NCI-H69 (cell line): Measurements from ENCODE around the gene OBSL1.
A peak's percentile ranks its signal among the peaks of the same experiment; 100 is the strongest.

Experiments
- DNase-seq: peaks from one replicate; lab custom pipeline; 2025; lab: John Stamatoyannopoulos, UW

OBSL1 gene

DNA sequence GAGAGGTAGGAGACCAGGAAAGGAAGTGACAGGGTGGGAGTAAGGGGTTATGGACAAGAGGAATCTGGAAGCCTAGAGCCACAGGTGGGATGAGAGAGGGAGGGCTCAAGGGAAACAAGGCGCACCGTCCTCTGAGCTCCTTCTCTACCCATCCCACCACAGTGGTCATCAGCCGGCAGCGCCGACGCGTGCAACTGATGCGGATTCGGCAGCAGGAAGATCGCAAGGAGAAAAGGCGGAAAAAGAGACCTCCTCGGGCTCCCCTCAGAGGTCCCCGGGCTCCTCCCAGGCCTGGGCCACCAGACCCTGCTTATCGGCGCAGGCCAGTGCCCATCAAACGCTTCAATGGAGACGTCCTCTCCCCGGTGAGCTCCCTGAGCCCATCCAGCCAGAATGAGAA is 22.3 kb downstream of the OBSL1 start:
- DNase-seq, result no peak

DNA sequence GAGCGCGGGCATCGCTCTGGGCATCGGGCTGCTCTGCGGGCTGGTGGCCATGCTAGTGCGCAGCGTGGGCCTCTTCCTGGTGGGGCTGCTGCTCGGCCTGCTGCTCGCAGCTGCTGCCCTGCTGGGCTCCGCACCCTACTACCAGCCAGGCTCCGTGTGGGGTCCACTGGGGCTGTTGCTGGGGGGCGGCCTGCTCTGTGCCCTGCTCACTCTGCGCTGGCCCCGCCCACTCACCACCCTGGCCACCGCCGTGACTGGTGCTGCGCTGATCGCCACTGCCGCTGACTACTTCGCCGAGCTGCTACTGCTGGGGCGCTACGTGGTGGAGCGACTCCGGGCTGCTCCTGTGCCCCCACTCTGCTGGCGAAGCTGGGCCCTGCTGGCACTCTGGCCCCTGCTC is 23.7 kb downstream of the OBSL1 start:
- no peak for DNase-seq

- DNase-seq, result no peak
Observed at GRCh38 chr2:219545943-219546352, 25.4 kb downstream of the OBSL1 start.

- DNase-seq, result no peak
Observed at GRCh38 chr2:219545295-219545942, 25.9 kb downstream of the OBSL1 start.

- no peak for DNase-seq
Observed at GRCh38 chr2:219544567-219544966, 26.8 kb downstream of the OBSL1 start.

DNA sequence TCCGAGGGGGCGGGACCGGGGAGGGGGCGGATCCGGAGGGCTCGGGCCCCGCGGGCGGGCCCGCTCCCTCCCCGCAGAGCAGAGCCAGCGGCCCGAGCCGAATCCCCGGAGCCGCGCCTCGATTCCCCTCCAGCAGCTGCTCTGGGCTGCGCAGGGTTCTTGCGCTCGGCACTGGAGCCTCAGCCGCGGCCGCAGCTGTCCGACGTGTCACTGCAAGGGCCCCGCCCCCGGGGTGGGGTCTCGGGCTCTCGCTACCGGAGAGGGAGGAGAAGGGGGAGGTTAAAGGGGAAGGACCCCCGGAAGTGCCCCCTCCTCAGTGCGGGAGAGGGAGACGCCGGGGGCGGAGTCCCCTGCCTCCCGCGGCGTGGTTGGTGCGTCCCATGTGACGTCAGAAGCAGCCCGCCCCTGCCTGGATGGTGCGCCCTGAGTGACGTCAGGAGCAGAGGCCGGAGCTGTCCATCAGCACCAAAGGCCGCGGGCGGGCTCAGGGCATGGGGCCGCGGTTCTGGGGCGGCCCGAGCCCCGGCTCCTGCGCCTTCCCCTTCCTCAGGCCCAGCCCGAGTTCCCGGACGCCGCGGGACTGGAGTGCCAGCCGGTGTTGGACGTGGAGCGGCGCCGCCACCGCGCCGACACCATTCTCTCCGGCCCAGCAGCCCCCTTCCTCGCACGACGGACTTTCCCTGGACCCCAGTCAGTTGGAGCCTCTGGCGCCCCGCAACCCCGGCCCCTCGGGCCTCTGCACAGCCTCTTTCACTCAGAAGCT is 27.6 kb downstream of the OBSL1 start, which contains the start of the genes CHPF and TMEM198:
TSS of gene CHPF (minus strand) at position 214 of the 763 bp plus-strand sequence. CDS start 271 bp downstream, outside the sequence.
TSS of gene TMEM198 (plus strand) at position 433 of the 763 bp plus-strand sequence. CDS start 700 bp downstream, outside the sequence.
- DNase-seq, result peak; percentile 97

GRCh38 chr2:219542931-219543595 is 28.3 kb downstream of the OBSL1 start:
- DNase-seq, result peak; percentile 46

GRCh38 chr2:219541611-219542180 is 29.6 kb downstream of the OBSL1 start:
- peak; percentile 83 for DNase-seq

GRCh38 chr2:219540784-219541504 is 30.4 kb downstream of the OBSL1 start:
- no peak for DNase-seq

DNA sequence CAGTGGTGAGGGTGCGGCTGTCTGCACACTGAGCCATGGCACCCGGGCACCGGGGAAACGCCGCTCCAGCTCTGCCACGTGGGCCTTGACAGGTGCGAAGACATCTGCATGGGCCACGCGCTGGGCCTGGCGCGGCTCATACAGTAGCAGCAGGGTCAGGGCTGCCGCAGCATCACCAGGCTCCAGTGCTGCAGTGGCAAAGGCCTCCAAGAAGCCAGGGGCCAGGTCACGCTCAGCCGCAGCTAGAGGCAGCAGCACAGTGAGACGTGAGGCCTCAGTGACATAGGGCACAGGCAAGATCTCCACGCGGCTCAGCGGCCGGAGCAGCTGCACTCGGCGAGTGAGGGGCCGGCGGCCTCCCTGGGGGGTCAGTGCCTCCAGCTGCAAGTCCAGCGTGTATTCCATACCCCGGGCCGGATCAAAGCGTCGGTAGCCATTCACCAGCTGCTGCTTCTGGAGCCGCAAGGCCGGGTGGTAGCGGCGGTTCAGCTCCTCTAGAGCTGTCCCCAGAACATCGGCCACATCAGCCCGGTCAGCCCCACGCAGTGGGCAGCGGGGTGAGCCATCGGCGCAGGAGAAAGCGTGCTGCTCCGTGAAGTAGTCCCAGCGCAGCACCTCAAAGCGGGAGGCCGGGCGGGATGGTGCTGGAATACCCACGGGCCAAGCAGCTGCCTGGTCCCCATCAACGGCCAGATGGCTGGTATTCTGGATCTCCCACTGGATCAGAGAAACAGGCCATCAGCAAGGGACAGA is 31.2 kb downstream of the OBSL1 start:
- DNase-seq, result no peak

DNA sequence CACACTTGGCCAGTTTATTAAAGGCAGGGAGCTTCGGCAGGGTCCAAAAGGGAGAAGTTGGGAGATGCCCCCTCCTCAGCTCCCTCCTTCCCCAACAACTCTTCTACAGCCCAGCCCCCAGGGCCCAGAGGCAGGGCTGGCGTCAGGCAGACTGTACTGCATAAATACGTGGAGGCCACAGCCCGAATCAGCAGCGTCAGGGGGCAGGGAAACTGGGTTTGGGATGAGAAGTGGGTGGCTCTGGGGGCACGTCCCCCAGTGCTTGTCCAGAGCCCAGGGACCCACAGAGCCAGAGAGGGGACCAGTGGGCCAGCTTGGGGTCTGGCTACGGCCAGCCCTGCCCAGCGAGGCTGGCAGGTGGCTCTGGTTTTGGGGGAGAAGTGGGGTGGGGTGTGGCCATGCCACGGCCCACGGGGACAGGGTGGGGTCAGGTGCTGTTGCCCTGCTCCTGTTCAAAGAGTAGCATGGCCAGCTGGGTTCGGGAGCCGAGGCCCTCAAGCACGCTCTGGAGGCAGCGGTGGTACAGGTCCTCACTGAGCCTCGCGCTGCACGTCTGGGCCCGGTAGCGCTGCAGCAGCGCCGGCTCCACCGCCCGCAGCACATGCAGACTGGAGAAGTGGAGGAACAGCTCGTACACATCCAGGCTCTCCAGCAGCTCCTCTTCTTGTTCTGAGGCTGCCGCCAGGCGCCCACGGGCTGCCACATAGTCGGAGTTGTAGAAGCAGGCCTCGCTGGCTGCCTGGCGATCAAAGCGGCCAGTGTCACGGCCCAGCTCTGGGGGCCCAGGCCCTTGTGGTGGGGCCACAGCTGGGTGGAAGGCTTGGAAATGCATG is 32.2 kb downstream of the OBSL1 start:
- DNase-seq, result no peak

DNA sequence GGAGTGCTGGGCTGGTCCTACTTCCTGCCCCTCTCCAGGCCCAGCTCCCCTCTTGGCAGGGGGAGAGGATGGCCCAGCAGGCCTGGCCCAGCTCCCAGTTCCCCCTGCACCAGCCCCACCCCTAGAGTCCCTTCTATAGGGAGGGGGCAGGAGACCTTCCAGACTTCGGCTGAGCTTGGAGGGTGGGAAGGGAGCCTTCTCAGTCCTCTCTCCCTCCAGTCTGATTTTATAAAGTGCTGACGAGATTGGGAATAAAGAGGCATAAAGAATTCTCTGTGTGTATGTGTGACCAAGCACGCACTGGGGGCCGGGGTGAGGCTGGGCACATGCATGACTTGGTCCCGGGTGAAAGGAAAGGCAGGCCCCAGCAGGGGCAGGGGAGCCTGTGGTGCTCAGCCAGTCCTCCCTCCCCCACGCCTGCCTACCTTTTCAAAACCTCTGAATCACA is 32.8 kb downstream of the OBSL1 start:
- DNase-seq, result no peak

DNA sequence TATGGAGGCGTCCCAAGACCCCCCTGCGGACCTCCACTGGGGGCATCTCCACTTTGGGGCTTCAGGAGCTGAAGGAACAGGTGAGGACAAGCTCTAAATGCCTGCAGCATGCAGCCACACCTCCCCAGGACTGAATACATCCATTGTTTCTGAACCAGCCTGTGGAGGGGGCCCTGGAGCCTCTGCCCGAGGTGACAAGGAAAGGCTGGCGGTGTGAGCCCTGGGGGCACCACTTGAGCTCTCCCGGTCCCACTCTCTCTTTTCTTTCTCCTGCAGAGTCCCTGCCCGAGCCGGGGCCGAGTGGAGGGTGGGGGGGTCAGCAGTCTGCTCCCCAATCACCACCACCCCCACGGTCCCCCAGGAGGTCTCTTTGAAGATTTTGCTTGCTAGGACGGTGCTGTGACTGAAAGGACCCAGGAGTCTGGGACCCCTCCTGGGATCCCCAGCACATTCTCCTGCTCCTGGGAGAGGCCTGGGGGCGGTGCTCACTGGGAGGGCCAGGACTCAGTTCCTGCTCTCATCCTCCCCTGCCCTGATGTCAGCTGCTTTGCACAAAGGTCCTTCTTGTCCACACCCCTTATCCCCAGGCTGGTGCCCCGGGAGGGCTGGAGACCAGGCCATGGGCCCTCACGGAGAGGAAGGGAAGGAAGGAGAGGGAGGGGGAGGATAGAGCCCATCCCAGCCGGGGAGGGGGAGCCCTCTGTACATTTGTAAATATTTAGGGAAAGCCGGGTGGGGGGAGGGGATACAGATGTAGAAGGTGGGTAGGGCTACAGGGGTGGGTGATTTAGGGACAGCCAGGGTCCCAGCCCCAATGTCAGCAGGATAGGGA is 33.5 kb downstream of the OBSL1 start:
- no peak for DNase-seq

GRCh38 chr2:219536967-219537366 is 34.4 kb downstream of the OBSL1 start:
- DNase-seq, result no peak

- no peak for DNase-seq
Observed at GRCh38 chr2:219536425-219536824, 34.9 kb downstream of the OBSL1 start.

DNA sequence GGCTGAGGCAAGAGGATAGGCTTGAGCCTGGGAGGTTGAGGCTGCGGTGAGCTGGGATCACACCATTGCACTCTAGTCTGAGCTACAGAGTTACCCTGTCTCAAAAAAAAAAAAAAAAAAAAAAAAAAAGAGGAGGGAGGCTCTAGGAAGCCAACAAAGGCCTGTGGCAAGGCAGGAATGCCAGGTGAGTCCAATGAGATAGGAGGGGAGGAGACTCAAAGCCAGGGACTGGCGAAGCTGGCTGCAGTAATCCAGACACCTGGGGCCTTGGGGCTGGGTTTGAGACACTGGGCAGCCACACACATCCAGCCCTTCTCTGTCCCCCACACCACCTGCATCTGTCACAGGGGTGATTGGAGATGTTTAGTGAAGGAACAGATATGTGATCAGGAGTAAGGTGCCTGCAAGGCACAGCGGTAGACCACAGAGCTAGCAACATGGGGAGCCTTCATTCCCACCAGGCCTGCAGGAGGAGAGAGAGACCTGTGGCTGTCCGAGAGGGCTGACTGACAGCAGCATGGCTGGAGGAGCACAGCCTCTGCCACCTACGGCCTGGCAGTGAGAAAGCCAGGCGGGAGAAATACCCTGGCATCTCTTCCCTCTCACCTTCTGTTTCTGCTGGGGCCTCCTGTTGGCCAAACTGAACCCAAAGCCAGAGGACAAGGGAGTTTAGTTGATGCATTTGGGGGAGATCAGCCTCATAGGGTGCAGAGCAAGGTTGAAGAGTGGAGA is 37.2 kb downstream of the OBSL1 start:
- peak; percentile 16 for DNase-seq

DNA sequence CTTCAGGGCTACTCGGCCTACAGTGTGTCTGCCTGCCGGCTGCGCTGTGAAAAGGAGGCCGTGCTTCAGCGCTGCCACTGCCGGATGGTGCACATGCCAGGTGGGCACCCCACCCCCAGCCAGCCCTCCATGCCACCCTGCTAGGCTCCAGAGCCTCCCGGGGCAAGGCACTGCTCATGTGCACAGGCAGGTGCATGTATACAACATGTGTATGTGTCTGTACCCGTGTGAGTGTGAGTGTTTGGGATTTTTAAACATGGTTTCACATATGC is 39.0 kb downstream of the OBSL1 start:
- no peak for DNase-seq

GRCh38 chr2:219531639-219532377 is 39.5 kb downstream of the OBSL1 start:
- DNase-seq, result peak; percentile 25
